GM08714 (cell line): Measurements from ENCODE around the gene PRKACB.

ENCODE experiments used
- H3K4me3 ChIP-seq: fragments of 200-500 bp; sonication (Bioruptor generic); 2 replicates; pipeline ENCODE4 v1.5.1; 2014; ENCODE audit warnings: mild to moderate bottlenecking, low read length, inconsistent platforms
- ZNF274 ChIP-seq: IDR thresholded peaks from 2 replicates; pipeline ENCODE4 v1.6.1; 2012; ENCODE audit warnings: mild to moderate bottlenecking, low read depth, low read length

Gene PRKACB

GRCh38 chr1:84135341-84135740, 8.7 kb upstream of the PRKACB start:
- TF ChIP-seq ZNF274, result no peak
- no peak overlapping the region for H3K4me3 ChIP-seq

GRCh38 chr1:84141182-84142003, 2.7 kb upstream of the PRKACB start:
- TF ChIP-seq ZNF274, result no peak
- H3K4me3 ChIP-seq, result no peak overlapping the region

GRCh38 chr1:84145068-84145467, 997 bp downstream of the PRKACB start:
- H3K4me3 ChIP-seq, result no peak overlapping the region
- no peak for TF ChIP-seq ZNF274

GRCh38 chr1:84146411-84147032, 2.5 kb downstream of the PRKACB start:
- no peak overlapping the region for H3K4me3 ChIP-seq

GRCh38 chr1:84148758-84149157, 4.7 kb downstream of the PRKACB start:
- no peak for TF ChIP-seq ZNF274

More at GRCh38 chr1:84146411-84147032, 2.5 kb downstream of the PRKACB start:
- no peak for TF ChIP-seq ZNF274

GRCh38 chr1:84152649-84153056, 8.6 kb downstream of the PRKACB start:
- no peak overlapping the region for H3K4me3 ChIP-seq
- TF ChIP-seq ZNF274, result no peak

More at GRCh38 chr1:84148758-84149157, 4.7 kb downstream of the PRKACB start:
- no peak overlapping the region for H3K4me3 ChIP-seq

DNA sequence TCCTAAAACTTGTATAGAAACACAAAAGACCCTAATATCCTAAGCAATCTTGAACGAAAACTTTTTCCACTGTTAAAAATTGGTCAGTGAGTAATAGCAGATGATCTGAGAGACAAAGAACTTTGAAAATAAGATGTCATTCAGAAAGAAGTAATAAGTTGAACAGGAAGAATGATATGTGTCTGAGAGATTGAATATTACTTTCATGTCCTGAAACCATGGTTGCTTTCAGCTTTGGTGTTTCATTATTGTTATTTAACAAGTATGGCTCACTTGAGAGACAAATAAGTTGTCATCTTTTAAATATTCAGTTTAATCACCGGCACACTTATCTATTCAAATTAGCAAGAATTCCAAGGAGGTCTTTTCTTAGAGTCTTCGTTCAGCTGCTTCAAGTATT, 11.4 kb downstream of the PRKACB start:
- no peak for TF ChIP-seq ZNF274
- H3K4me3 ChIP-seq, result no peak overlapping the region

- no peak overlapping the region for H3K4me3 ChIP-seq
- no peak for TF ChIP-seq ZNF274
These were observed 12.1 kb downstream of the PRKACB start for GRCh38 chr1:84156210-84156621.

DNA sequence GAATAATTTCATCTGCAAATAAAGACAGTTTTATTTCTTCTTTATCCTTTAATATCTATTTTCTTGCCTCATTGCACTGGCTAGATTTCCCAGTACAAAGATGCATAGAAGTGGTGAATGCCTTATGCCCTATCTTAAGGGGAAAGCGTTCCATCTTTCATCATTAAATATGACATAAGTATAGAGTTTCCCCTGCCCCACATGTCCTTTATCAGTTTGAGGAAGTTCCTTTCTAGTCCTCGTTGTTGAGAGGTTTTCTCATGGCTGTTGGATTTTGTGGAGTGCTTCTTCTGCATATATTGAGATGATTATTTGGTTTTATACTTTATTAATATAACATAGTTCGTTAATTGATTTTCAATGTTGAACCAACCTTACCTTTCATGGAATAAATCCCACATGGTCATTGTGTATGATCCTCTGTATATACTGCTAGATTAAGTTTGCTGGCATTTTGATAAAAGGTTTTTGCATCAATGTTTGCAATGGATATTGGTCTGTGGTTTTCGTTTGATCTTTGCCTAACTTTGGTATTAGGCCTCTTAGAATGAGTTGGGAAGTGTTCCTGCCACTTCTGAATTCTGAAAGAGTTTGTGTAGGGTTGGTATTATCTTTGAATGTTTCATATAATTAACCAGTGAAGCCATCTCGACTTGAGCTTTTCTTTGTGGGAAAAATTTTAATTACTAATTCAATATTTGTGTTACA, 15.6 kb downstream of the PRKACB start:
- no peak overlapping the region for H3K4me3 ChIP-seq

DNA sequence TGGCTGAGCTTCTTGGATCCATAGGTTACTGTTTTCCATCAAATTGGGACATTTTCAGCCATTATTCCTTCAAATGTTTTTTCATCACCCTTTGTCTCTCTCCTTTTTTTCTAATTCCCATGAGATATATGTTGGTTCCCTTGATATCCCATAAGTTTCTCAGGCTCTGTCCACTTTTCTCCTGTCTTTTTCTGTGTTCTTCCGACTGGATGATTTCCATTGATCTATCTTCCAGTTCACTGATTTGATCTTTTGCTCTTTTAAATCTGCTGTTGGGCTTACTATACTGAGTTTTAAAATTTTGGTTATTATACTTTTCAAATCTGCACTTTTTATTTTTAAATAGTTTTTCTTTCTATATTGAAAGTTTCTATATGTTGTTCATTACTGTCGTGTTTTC, 18.2 kb downstream of the PRKACB start:
- TF ChIP-seq ZNF274, result no peak
- H3K4me3 ChIP-seq, result no peak overlapping the region

More for the DNA sequence above, 15.6 kb downstream of the PRKACB start:
- no peak for TF ChIP-seq ZNF274

- no peak overlapping the region for H3K4me3 ChIP-seq
- no peak for TF ChIP-seq ZNF274
These were observed 19.3 kb downstream of the PRKACB start for GRCh38 chr1:84163123-84163931.

DNA sequence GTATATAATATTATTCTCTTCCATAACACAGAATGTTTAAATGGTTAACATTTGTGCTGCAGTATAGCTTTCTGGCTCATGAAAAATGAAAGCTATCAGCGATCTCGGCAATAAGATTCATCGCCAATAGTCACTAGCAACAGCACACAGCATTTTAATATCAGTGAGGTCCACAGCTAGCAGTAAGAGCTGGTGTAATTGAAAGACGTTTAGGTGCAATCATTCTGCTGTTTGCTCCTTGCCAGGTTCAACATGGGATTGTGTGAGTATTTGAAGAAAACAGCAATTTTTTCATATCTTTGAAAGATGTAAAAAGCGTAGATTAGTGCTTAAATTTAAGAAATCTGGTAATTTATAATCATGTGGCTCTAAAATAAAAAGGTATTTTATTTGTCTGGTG, 20.1 kb downstream of the PRKACB start:
- no peak overlapping the region for H3K4me3 ChIP-seq

GRCh38 chr1:84164567-84165021, 20.5 kb downstream of the PRKACB start:
- H3K4me3 ChIP-seq, result no peak overlapping the region
- no peak for TF ChIP-seq ZNF274

More for the DNA sequence above, 20.1 kb downstream of the PRKACB start:
- no peak for TF ChIP-seq ZNF274

DNA sequence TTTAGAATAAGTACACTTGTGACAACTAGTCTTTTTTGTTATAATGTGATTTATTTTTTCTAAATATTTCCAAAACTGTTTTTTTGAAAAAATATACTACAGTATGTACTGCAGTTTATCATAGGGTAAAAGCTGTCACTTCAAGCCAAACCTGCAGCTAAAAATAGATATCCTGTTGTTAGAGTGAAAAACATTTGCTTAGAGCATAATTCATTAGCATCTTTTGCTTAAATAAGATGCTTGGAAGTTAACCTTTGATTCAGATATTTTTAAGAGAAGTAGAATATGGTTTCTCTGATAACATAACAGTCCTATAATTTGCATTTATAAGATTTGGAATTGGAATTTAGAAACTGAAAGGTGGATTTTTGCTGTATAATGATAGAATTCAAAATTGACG, 21.5 kb downstream of the PRKACB start:
- no peak overlapping the region for H3K4me3 ChIP-seq
- TF ChIP-seq ZNF274, result no peak

DNA sequence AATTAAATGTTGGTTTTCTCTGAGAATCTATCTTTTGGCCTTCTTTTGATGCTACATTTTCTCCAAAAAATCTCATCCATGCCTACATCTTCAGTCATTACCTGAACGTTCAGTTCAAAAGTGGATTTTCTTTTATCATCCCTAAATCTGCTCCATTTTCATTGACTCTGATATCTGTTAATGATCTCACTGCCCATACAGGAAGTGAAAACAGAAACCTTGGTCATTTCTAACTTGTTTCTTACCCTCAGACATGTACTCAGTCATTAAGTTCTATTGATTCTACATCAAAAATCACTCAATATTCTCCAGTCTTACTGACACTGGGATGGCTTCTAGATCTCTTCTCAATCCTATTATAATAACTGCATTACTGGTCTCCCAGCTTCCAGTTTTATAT, 22.7 kb downstream of the PRKACB start:
- no peak overlapping the region for H3K4me3 ChIP-seq
- no peak for TF ChIP-seq ZNF274
